ENCODE measurements around the gene ITGB1.
"Not testable (repeated sequence)": the region's sequence is repeated elsewhere in the genome, so short reads cannot be mapped to it uniquely, and the experiment has no call there.

The ITGB1 gene

DNA sequence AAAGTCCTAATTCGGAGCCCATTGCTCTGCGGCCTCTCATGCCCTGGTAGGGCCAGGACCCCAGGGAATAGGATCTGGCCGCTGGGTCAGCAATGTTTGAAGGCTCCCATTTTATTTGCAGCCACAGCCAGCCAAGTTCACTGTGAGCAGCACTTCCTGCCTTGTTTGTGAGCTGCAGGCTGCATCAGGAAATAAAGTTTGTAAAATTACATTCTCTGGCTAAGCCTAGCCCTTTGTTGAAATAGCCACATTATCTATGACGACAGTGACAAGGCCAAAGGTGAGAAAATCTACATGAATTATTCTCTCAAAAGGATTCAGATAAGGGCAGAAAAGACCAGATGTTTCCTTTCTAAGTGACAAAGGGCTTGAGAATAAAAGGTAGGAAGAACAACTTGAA is 23.7 kb upstream of the ITGB1 start:
- H3K36me3 Mint-ChIP-seq (ENCODE audit: low read depth), result no peaks in the 10 kb centered on the region
- peak overlapping the region; percentile 18 for H3K4me3 Mint-ChIP-seq
- H3K9me3 Mint-ChIP-seq, result no peaks in the 10 kb centered on the region
- H3K27me3 Mint-ChIP-seq (ENCODE audit: low read depth, poor library complexity), result peaks cover 2% of the 10 kb centered on the region
- DNase-seq, result peak; percentile 45
- peaks cover 61% of the 10 kb centered on the region for H3K4me1 Mint-ChIP-seq
- no peak overlapping the region for H3K27ac Mint-ChIP-seq
- TF ChIP-seq, protein P1, sequence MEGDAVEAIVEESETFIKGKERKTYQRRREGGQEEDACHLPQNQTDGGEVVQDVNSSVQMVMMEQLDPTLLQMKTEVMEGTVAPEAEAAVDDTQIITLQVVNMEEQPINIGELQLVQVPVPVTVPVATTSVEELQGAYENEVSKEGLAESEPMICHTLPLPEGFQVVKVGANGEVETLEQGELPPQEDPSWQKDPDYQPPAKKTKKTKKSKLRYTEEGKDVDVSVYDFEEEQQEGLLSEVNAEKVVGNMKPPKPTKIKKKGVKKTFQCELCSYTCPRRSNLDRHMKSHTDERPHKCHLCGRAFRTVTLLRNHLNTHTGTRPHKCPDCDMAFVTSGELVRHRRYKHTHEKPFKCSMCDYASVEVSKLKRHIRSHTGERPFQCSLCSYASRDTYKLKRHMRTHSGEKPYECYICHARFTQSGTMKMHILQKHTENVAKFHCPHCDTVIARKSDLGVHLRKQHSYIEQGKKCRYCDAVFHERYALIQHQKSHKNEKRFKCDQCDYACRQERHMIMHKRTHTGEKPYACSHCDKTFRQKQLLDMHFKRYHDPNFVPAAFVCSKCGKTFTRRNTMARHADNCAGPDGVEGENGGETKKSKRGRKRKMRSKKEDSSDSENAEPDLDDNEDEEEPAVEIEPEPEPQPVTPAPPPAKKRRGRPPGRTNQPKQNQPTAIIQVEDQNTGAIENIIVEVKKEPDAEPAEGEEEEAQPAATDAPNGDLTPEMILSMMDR (IDR thresholded peaks at IDR 0.05), result no peak

DNA sequence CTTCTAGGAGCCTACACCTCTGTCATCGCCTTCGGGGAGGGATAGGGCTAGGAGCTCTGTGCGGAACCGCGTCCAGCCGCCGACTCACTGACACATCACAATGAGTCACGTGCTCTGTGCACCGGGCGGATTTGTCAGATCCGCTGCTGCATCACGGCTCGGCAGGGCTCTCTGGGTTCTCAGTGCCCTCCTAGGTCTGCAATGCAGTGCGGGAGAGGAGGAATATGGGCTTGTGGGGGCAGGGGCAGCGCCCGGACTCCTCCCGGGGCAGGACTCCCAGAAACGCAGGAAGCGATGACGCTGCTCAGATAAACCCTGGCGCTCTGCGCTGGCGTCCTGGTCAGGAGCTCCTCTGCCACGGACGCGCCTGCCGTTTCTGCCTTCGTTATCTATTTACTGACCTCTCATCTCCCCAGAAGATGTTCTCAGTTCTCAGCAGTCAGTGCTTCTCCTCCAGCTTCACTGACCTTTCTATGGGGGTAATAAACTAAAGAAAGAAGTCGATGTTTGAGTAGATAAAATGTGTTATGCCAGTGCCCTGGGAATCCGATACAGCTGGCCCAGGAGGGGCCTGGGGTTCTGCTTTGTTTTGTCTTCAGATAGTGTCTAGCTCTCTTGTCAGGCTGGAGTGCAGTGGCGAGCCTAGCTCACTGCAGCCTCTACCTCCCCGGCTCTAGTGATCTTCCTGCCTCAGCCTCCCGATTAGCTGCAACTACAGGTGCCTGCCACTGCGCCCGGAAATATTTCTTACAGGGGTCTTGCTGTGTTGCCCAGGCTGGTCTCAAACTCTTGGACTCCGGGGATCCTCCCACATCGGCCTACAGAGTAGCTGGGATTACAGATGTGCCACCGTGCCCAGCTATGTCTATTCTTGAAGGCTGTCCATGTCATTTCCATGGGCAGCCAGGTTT is 22.8 kb upstream of the ITGB1 start:
- Mint-ChIP-seq H3K36me3 (ENCODE audit: low read depth) (no peaks in the 10 kb centered on the region), H3K9me3 (no peaks in the 10 kb centered on the region), H3K27ac (peak overlapping the region; percentile 96), H3K4me3 (peak overlapping the region; percentile 84), H3K4me1 (peaks cover 61% of the 10 kb centered on the region), H3K27me3 (ENCODE audit: low read depth, poor library complexity) (peaks cover 2% of the 10 kb centered on the region)
- DNase-seq, result peak; percentile 73
- TF ChIP-seq, protein P1 (IDR thresholded peaks at IDR 0.05), result no peak

DNA sequence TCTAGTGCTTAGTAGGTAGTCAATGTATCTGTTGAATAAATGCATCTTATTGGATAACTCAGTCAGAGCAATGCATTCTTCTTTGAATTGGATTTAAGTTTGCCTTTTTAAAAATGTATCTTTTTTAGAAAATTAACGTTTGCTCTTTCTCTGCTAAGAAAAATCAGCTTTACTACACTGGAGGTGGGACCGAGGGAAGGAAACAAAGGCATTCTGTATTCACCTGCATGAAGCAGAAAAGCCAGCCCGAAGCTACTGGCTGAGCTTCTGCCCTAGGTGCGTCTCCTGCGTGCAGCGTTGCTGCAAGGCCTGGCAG is 22.2 kb upstream of the ITGB1 start:
- Mint-ChIP-seq H3K4me1 (peaks cover 55% of the 10 kb centered on the region), H3K36me3 (ENCODE audit: low read depth) (no peaks in the 10 kb centered on the region), H3K4me3 (peak overlapping the region; percentile 84), H3K9me3 (peaks cover 4% of the 10 kb centered on the region), H3K27ac (peak overlapping the region; percentile 96), H3K27me3 (ENCODE audit: low read depth, poor library complexity) (peaks cover 2% of the 10 kb centered on the region)
- DNase-seq, result no peak
- TF ChIP-seq, protein P1 (IDR thresholded peaks at IDR 0.05), result no peak

DNA sequence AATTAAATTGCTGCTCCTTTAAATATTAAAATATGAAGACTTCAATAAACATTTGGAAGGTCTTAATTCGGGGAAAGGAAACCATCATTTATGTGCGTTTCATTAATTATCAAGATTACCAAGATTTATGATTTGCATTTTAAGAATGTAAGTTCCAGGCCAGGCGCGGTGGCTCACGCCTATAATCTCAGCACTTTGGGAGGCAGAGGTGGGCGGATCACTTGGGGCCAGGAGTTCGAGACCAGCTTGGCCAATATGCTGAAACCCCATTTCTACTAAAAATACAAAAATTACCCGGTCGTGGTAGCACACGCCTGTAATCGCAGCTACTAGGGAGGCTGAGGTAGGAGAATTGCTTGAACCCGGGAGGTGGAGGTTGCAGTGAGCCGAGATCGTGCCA is 21.7 kb upstream of the ITGB1 start:
- H3K27ac Mint-ChIP-seq; H3K9me3 Mint-ChIP-seq; DNase-seq; H3K36me3 Mint-ChIP-seq (ENCODE audit: low read depth); H3K27me3 Mint-ChIP-seq (ENCODE audit: low read depth, poor library complexity): not testable (repeated sequence)
- H3K4me3 Mint-ChIP-seq, result peak overlapping the region; percentile 52
- H3K4me1 Mint-ChIP-seq, result peaks cover 51% of the 10 kb centered on the region

DNA sequence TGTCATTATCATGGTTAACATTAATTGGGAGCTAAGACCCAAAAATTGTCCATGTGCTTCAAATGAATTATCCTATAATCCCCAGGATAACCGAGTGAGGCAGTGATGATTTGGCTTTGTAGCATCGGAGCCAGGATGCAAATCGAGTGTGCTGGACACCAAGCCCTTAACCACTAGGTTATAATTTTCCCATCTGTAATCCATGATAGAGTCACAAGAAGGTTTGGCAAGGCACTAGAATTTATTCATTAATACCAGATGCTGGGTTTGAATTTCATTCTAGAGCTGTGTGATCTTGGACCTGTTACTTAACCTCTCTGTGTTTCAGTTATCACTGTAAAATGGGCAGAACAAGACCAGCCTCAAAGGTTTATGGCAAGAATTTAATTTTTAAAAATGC is 21.0 kb upstream of the ITGB1 start:
- Mint-ChIP-seq H3K4me1 (peaks cover 45% of the 10 kb centered on the region), H3K27me3 (ENCODE audit: low read depth, poor library complexity) (peaks cover 2% of the 10 kb centered on the region), H3K27ac (no peak overlapping the region), H3K9me3 (peaks cover 4% of the 10 kb centered on the region), H3K4me3 (no peak overlapping the region), H3K36me3 (ENCODE audit: low read depth) (no peaks in the 10 kb centered on the region)
- no peak for DNase-seq
- TF ChIP-seq, protein P1 (IDR thresholded peaks at IDR 0.05), result no peak

DNA sequence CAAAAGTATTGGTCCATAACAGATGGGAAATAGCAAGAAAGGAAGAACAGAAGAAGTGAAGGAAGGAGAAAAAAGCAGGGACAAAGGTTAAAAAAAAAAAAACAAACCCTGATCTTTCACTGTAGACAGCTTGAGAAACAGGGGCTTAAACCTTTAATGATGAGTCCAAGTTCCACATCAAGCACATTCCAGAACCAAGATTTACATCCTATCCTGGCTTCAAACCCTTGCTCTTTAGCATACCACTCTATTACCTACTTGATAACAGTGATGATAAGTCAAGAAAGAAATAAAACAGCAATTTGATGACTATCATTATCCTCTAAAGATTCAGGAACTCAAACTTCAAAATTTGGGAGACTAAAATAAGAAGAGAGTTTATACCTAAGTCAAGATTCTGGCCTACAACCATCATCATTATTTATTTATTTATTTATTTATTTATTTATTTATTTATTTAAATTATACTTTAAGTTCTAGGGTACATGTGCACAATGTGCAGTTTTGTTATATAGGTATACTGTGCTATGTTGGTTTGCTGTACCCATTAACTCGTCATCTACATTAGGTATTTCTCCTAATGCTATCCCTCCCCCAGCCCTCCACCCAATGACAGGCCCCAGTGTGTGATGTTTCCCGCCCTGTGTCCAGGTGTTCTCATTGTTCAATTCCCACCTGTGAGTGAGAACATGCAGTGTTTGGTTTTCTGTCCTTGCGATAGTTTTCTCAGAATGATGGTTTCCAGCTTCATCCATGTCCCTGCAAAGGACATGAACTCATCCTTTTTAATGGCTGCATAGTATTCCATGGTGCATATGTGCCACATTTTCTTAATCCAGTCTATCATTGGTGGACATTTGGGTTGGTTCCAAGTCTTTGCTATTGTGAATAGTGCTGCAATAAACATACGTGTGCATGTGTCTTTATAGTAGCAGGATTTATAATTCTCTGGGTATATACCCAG is 20.1 kb upstream of the ITGB1 start:
- DNase-seq; H3K9me3 Mint-ChIP-seq; H3K36me3 Mint-ChIP-seq (ENCODE audit: low read depth); H3K4me3 Mint-ChIP-seq; H3K27me3 Mint-ChIP-seq (ENCODE audit: low read depth, poor library complexity); H3K27ac Mint-ChIP-seq: not testable (repeated sequence)
- H3K4me1 Mint-ChIP-seq, result peaks cover 37% of the 10 kb centered on the region
